Inferior parietal cortex (tissue), 1 donor: ENCODE data around the gene FLII.
"Not testable (repeated sequence)": the region's sequence is repeated elsewhere in the genome, so short reads cannot be mapped to it uniquely, and the experiment has no call there.

ENCODE experiments used
- DNase-seq: peaks from one replicate; pipeline ENCODE4 v3.0.0-alpha.2; 2016; ENCODE audit errors: extremely low spot score

FLII gene

GRCh38 chr17:18258356-18259038 lies at the start of gene FLII:
Gene FLII, minus strand, starts transcription at chr17:18258738. Its CDS starts 48 bp downstream, at chr17:18258690.
- DNase-seq = peak; percentile 61

- DNase-seq = not testable (repeated sequence)
Measured at GRCh38 chr17:18303206-18303605, 44.7 kb upstream of the FLII start.

GRCh38 chr17:18300725-18301480 lies 42.4 kb upstream of the FLII start:
- DNase-seq = no peak

- DNase-seq = not testable (repeated sequence)
Measured at GRCh38 chr17:18298061-18298460, 39.5 kb upstream of the FLII start.

GRCh38 chr17:18291718-18292540 lies 33.4 kb upstream of the FLII start:
- no peak for DNase-seq

GRCh38 chr17:18285296-18285695 lies 26.8 kb upstream of the FLII start:
- no peak for DNase-seq

GRCh38 chr17:18281788-18282187 lies 23.2 kb upstream of the FLII start:
- no peak for DNase-seq

- no peak for DNase-seq
Measured at GRCh38 chr17:18280766-18281371, 22.3 kb upstream of the FLII start.

- no peak for DNase-seq
Measured at GRCh38 chr17:18280249-18280648, 21.7 kb upstream of the FLII start.

GRCh38 chr17:18278867-18279266 lies 20.3 kb upstream of the FLII start:
- DNase-seq = no peak

GRCh38 chr17:18277076-18277475 lies 18.5 kb upstream of the FLII start:
- no peak for DNase-seq

- no peak for DNase-seq
Measured at GRCh38 chr17:18270046-18270931, 11.8 kb upstream of the FLII start.

- DNase-seq = no peak
Measured at GRCh38 chr17:18267927-18268711, 9.6 kb upstream of the FLII start.

- no peak for DNase-seq
Measured at GRCh38 chr17:18267366-18267765, 8.8 kb upstream of the FLII start.

- no peak for DNase-seq
Measured at GRCh38 chr17:18263885-18264682, 5.5 kb upstream of the FLII start.

- DNase-seq = no peak
Measured at GRCh38 chr17:18262641-18263040, 4.1 kb upstream of the FLII start.

GRCh38 chr17:18262111-18262510 lies 3.6 kb upstream of the FLII start:
- no peak for DNase-seq

GRCh38 chr17:18261659-18262058 lies 3.1 kb upstream of the FLII start:
- no peak for DNase-seq

- DNase-seq = no peak
Measured at GRCh38 chr17:18261146-18261515, 2.6 kb upstream of the FLII start.
